GM19043 (cell line): ENCODE results near the gene ASIC5.

ENCODE experiments used
- ATAC-seq: cut with Tn5 transposase; IDR thresholded peaks from one replicate; pipeline ENCODE4 v1.9.1; 2021; ENCODE audit warnings: low read depth; ENCODE audit not compliant: unreplicated experiment

ASIC5 gene

DNA sequence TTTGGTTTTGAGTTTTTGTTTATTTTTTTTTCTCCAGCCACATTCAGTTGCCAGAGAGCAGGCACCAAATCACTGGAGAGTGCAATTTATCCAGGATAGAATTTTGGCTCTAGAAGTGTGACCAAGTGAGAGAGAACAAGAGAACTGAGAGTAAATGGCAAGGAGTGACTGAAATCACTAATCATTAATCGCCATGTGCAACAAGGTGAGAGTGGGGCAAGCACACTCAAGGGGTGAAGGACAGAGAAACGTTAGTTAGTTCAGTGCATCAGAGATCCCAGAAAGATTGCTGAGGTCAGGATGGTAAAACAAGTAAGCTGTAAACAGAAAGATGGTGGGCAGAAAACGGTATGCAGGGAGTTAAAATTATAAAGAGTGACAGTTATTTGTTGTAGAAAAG lies 17.8 kb upstream of the ASIC5 start:
- no peak for ATAC-seq

DNA sequence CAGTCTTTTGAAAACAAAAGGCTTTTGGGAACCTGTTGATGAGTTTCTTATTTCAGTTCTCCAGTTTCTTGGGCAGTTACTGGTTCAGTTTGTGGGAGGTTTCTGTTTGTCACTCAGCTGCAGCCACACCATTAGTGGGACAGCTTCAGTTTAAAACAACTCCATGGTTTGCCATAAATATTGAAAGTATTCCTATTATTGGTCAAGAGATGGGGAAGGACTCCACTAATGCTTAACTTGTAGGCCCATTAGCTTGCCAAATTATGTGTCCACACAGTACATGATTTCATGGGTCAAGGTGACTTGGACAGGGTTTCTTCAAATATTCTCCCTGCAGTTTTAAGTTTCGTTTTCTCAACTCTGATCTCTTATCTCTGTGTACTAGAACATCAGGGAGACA lies 15.5 kb upstream of the ASIC5 start:
- no peak for ATAC-seq

DNA sequence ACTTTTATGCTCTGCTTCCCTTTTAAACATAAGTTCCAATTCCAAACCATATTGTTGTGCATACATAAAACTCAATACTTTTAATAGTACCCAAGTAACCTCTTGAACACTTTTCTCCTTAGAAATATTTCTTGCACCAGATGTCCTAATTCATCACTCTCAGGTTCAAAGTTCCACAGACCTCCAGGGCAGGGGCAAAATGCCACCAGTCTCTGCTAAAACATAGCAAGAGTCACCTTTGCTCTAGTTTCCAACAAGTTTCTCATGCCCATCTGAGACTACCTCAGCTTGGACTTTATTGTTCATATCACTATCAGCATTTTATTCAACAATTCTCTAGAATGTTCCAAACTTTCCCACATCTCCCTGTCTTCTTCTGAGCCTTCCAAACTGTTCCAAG lies 13.7 kb upstream of the ASIC5 start:
- no peak for ATAC-seq

DNA sequence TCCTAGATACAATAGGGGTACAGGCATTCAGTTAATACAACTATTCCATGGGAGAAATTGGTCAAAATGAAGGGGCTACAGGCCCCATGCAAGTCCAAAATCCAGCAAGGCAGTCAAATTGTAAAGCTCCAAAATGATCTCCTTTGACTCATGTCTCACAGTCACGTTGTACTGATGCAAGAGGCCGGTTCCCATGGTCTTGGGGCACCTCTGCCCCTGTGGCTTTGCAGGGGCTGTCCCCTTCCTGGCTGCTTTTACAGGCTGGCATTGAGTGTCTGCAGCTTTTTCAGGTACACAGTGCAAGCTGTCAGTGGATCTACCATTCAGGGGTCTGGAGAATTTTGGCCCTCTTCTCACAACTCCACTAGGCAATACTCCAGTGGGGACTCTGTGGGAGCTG lies 12.5 kb upstream of the ASIC5 start:
- no peak for ATAC-seq

DNA sequence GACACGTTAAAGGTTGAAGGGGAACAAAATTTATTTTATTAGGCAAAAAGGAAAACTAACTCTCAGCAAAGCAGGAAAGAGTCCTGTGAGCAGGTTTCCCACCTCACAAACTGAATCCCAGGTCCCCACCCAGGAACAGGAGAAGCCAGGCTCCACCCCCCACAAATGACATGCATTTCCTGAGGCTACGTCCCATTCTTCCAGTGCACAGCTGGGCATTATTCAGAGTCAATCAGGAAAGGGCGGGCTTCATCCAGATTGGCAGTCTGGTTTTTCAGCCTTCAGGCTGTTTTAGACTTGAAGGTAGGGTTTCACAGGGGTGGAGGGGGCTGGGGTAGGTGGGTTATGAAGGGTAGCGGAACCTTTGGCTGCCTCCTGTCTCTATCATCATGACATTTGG lies 11.9 kb upstream of the ASIC5 start:
- no peak for ATAC-seq

DNA sequence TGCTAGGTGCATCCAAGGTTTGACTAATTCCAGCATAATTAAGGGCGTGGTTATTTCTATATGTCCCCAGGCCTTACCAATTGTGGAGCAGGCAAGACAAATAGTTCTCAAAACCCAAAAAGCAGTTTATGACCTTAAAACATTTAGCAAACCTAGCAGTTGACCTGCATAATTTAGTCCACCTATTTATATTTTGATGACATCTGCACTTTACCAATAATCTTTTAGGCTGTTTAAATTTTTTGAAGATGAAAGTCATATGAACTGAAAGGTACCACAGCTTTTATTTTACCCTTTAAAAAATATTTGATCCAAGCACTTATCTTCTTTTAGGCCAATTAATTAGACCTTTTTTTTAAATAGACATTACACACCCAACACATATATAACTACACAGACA lies 9.8 kb upstream of the ASIC5 start:
- no peak for ATAC-seq

DNA sequence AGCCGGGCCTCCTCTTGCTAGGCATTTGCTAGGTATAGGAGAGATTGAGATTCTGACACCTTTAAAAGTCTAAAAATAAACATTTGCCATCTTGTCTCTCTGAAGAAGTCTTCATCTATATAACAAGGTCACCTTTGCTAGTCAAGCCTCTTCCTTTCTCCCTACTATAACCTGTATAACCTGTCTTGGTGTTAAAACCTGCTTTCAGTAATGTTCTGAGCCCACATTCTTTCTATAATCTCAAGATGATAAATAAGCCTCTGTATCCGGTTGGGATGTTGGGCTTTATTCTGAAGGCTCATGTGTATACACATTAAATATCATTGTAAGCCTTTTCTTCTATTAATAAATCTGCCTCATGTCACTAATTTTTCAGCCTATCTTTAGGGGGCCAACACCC lies 10.2 kb downstream of the ASIC5 start:
- no peak for ATAC-seq

DNA sequence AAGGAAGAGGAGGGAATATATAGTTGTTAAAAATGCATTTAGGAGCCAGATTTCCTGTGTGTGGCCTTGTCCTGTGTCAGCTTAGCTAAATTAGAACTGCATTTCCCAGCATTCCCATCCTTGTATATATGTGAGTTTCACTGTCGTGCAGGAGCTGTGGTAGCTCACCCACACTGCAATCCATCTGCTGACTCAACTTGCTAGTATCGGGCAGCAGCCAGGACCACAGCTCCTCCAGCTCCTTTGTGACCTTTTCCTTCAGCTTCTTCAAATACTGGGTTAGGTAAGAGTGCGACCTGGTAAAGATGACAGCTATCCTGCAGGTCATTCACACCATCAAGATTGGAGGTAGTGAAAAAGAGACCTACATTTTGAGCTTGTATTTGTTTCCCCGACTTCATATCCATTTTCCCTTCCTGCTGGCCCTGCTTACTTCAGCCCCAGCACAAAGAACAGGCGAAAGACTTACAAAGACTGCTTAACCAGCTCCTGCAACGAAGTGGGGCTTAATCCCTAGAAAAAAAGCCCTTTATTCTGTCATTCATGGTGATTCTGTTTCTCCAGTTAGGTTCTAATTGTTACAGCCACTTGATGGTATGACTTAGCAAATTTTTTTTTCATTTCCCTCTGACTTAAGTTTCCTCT lies 11.4 kb downstream of the ASIC5 start:
- ATAC-seq: no peak

DNA sequence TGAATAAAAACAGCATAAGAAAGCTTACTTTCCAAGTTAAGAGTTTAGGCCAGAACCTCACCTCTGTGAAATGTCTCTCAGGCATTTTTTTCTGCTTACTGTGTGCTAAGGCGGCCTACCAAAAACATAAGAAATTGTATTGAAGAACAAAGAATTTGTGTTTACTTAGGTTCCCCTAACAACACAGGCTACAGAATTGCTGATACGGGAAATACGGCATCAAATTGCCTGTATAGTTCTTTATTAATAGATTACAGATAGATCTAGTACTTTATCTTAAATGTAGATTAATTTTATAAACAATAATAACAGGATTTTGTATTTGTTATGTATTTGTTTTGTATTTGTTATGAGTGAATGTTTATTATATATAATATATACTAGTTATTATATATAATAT lies 12.9 kb downstream of the ASIC5 start:
- ATAC-seq: no peak

DNA sequence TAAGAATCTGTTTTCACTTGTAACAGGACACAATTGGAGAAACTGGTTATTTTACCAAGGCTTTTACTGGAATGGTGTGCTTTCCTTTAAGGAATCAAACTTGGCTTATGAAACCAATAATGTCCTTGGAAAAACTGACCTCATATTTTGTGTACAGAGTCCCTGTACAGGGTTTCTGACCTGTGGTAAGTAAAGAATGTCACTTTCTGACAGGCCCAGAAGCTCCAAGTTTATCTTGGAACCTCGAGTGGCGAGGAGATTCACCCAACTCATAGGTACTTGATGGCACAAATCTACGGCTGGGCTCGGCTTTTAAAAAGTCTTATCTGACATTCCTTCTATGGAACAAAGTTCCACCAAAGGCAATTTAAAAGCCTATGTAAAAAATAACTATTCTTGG lies 17.0 kb downstream of the ASIC5 start:
- ATAC-seq: no peak

DNA sequence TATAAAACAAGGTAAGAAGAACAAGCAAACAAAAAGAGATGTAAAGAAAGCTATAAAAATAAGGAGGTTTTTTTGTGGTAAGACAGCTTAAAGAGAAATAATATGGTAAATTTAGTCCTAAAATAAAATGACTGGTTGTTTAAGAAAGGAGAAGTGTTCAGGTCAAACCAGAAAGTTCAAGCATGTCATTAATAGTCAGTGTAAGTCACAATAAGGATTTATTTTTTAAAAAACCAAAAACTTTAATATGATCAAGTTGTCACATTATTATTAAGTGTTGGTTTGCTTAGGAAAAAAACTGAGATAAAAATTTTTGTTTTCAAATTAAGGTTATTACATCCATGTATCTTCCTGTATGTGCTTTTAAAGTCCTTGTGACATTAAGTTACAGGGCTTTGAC lies 19.1 kb downstream of the ASIC5 start:
- ATAC-seq: no peak

DNA sequence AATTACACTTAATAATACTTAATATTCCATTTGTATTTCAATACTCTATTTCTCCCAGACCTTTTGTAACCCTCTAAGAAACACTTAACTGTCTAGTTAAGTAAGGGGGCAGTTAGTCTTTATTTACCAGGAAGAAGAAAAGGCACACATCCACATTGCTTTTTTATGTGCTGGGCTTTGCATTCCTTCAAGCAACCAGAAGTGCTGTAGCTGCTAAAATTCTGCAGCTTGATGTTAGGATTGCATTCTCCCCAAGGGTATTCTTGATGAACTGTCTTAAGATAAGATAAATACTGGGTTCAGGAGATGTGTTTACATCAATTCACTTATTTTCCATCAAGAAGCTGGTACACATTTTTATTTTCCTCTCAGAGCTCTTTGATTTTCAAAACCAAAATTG lies 24.0 kb downstream of the ASIC5 start:
- no peak for ATAC-seq

DNA sequence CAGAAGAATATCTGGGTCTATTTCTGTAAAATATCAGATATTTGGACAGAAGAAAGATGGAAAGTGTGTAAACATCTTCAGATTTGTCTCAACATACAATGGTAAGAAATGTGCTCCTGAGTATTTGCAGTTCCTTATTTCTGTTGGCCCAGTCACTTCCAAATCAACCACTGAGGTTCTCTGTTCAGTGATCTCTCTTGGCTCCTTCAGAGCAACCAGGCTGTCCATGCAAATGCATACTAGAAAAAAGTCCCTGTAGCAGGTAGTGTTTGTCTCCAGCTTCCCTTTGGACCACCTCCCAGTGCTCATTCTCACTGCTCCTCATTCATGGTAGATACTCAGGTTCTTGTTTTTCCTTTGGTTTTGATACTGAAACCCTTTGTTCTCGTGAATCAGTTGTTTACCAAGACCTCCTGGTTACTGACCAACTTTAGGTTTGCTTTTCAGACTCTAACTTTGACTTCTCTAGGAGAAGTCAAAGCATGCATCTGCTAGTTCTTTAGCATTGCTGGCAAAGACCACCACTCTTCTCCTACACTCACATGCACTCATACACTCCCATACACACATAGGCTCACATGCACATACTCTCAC lies 28.8 kb downstream of the ASIC5 start:
- ATAC-seq: peak; percentile 68

DNA sequence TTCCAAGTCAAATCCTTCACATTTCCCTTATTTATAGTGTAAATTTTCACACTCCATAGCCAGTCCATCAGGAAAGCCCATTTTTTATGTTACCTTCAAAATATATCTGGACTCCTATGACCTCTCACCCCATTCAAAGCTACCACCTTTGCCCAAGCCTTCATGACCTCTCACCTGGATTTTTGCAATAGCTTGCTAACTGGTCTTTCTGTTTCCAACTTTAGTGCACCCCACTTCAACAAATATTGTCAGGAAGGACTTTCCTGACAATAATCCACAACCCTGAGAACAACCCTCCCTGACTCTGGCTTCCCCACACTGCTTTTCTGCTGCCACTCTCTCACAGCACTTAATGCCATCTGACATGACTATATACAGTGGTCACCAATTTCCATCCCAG lies 33.4 kb downstream of the ASIC5 start:
- ATAC-seq: no peak

DNA sequence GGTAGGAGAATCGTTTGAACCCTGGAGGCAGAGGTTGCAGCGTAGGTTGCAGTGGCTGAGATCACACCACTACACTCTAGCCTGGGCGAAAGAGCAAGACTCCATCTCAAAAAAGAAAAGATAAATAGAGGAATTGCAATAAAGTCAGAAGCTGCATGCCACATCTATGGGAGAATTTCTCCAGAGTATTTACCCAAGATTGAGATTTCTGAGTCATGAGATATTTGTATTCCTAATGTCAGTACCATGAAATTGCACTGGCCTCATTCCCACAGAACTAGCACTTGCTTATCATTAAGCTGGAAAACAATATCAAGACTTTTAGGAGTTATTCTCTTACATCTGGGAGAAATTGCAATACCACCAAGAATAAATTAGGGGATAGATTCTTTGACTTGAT lies 37.4 kb downstream of the ASIC5 start:
- no peak for ATAC-seq

DNA sequence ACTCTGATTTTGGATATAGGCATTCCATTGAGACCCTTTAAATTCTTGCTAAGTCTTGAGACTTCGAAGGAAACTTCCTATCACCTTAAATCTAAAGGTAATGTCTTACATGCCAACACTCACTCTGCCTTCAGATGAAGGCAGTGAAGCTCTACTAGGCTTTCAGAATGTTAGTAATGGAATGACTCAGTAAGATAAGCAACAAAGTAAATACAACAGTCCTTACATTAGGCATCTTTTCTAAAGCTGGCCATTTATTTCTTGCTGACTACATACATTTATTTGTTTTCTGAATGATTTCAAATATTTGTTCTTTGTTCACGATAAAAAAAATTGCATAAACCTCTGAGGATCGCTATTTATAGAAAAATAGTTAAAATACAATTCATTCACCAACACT lies 43.5 kb downstream of the ASIC5 start:
- ATAC-seq: no peak

DNA sequence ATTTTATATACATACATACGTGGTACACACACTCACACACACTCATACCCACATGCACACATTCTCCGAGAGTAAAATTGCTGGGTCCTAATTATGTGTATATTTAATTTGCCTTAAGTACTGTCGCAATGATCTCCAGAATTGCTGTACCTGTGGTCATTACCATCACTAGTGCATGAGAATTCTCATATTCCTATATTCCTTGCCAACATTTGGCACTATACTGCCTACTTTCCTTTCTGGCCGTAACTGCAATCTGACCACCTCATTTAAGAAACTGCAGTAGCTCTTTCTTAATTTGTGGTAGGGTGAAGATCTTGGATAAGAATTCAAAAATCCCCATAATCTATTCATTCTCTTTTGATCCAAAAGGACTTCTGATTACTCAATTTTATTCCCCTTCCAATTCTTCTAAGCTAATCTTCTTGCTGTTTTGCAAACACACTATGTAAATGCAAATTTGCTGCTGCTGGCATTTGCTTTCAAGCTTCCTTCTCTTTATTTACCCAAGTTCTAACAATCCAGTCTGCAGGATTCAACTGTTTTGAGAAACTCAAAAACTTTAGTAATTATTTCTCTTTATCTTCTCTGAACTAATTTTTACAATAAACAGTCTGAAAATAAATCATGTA lies 45.1 kb downstream of the ASIC5 start:
- ATAC-seq: no peak

DNA sequence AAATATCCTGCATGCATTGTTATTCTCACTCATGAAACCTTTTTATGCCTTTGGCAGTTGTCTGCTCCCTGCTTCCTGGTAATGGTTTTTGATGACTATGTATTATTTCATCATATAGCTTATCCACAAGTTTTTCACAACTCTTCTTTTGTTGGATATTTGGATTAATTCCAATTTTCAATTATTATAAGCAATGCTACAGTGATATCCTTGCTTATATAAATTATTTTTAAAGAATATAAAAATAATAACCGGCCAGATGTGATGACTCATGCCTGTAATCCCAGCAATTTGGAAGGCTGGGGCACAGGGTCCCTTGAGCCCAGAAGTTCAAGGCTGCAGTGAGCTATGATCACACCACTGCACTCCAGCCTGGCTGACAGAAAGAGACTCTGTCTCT lies 47.0 kb downstream of the ASIC5 start:
- ATAC-seq: no peak

DNA sequence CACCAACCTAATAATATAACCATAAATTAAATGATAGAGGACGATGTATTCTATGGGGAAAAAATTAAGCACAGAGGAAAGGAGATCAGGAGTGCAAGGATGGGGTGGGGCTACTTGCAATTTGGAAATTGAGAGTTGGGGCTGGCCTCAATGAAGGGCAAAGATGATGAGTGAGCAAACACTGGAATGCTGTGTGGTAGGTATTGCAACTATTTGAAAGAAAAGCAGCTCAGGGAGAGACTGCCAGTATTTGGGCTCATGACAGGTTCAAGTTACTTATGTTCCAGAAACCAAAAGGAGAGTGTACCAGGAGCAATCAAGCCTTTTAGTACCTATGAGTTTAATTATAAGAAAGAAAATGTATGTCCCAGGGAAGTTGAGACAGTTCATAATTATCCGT lies 47.4 kb downstream of the ASIC5 start:
- no peak for ATAC-seq

DNA sequence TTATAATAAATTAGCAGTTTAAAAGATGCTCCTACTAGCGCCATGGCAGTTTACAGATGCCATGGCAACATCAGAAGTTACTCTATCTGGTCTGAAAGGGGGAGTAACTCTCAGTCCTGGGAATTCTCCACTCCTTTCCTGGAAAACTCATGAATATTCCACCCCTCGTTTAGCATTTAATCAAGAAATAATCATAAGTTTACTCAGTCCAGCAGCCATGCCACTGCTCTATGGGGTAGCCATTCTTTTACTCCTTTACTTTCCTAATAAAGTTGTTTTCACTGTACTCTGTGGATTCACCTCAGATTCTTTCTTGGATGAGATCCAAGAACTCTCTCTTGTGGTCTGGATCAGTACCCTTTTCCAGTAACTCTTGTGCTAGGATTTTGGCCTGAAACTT lies 55.0 kb downstream of the ASIC5 start:
- no peak for ATAC-seq

DNA sequence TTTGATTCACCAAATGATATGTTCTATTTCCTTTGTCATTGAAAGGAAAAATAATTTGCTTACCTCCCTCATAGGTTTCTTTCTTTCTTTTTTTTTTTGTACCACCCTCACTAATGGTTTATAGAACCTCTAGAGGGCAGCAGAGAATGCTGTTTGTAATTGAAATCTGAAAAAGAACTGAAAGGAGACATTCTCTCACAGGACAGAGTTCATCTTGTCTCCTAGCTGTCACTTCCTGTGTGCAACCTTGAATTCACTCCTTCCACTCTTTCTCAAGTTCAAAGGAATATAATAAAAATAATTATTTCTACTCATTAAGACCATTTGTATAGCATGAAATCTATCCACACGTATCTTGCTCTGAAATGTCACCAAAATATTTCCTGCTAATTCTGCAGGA lies 56.2 kb downstream of the ASIC5 start:
- ATAC-seq: peak; percentile 99

DNA sequence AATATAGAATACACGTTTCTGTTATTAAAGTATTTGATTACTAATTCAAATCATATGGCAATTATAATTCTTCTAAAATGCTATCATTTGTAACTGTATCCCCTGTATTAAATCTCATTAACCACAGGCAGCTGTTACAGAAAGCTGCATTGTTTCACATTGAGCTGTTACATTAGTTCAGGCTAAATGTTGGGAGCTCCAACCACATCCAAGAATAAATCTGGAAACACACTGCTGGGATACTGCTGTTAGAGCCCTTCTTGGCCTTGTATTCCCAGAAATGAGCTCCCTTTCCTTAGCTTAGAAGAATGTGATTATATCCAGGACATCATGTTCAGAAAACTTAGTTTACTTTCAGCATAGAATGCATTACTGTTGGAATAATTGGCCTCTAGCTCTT lies 59.1 kb downstream of the ASIC5 start:
- no peak for ATAC-seq
